GM23248 (cell line): ENCODE data around the gene ZBTB20.

Source experiments
- EZH2 ChIP-seq: fragments of 200-600 bp; sonication (generic); IDR thresholded peaks from 2 replicates; pipeline ENCODE4 v1.6.1; 2018; ENCODE audit warnings: antibody characterized with exemption, mild to moderate bottlenecking; ENCODE audit not compliant: insufficient read depth, poor library complexity, severe bottlenecking
- EZH2phosphoT487 ChIP-seq: fragments of 200-600 bp; sonication (generic); IDR thresholded peaks from 2 replicates; pipeline ENCODE4 v1.6.1; 2018; ENCODE audit warnings: antibody characterized with exemption, moderate library complexity, mild to moderate bottlenecking, low read depth; ENCODE audit not compliant: insufficient read depth

DNA sequence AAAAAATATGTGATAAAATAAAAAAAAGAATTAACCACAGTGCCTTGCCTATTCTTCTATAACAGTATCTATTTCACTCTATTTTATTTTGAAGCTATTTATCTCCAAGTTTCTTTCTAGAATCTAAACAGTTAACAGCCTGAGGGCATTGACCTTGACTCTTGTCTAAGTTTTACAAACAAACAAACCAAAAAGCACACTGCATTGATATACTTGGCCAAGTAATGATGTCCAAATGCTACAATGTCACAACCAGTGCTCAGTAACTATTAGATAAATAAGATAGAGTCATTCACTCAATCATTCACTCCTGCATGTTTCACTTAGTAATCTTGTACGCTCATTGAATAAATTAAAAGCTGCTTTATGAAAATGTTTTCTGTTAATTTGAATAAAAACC, 466.8 kb downstream of the ZBTB20 start:
- TF ChIP-seq EZH2 (no peak), EZH2phosphoT487 (no peak)
